Measurements from ENCODE around the gene SCGN. TPM values are rescaled to one million over a fixed set of nuclear protein-coding genes. Genes with fewer than 3 reads are reported as not detected.
"Not testable (repeated sequence)": the region's sequence is repeated elsewhere in the genome, so short reads cannot be mapped to it uniquely, and the experiment has no call there.

The SCGN gene
- total RNA-seq, 1 experiment from 2014 or later = not detected

DNA sequence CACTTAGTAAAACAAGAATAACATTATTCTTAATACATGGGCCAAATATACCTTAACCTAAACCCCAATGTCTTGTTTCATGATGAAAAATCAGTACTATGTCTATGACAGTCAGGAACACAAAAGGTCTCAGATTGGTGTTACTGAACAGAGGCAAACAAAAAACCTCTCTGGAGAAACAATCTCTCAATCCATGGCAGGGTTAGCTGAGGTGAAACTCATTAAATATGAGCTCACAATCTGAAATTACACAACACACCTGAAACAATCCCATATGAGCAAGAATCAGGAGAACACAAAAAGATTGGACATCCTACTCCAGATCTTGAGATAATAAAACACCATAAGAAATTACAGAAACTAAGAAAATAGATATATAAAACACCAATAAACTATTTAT lies 96.0 kb downstream of the SCGN start:
- in situ Hi-C loops (cut with HindIII; ENCODE audit: low pct_unique_long_range_greater_than_20kb, low sequenced_read_pairs) = no loop called here

DNA sequence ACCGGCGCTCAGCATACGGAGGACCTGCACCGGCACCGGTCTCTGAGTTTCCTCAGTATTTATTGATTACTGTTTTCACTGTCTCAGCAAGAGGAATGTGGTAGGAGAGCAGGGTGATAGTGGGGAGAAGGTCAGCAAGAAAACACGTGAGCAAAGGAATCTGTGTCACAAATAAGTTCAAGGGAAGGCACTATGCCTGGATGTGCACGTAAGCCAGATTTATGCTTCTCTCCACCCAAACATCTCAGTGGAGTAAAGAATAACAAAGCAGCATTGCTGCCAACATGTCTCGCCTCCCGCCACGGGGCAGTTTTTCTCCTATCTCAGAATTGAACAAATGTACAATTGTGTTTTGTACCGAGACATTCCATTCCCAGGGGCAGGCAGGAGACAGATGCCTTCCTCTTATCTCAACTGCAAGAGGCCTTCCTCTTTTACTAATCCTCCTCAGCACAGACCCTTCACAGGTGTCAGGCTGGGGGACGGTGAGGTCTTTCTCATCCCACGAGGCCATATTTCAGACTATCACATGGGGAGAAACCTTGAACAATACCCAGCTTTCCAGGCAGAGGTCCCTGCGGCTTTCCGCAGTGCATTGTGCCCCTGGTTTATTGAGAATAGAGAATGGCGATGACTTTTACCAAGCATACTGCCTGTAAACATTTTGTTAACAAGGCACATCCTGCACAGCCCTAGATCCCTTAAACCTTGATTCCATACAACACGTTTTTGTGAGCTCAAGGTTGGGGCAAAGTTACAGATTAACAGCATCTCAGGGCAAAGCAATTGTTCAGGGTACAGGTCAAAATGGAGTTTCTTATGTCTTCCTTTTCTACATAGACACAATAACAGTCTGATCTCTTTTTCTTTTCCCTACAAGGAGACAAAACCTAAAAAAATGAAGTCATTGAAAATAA lies 96.8 kb downstream of the SCGN start:
- DNase-seq (ENCODE audit: low read depth); in situ Hi-C loops (cut with HindIII; ENCODE audit: low pct_unique_long_range_greater_than_20kb, low sequenced_read_pairs): not testable (repeated sequence)

More for the DNA sequence above, 96.0 kb downstream of the SCGN start:
- DNase-seq (ENCODE audit: low read depth) = no peak

DNA sequence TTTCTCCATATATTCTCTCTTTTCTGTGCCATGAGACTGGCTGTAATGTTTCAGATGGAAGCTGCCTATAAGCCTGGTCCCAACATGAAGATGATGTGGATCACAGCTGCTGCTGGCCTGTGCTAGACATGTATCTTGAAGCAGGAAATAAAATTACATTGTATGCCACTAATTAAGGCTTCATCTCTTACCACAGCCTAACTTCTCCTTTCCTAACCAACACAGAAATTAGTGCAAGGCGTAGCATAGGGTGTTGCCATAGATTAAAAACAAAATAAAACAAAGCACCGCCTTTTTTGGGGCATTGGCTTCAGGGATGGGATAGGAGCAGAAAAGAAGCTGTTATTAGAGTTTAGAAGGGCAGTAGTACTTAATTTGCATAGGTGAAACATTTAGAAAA lies 97.8 kb downstream of the SCGN start:
- in situ Hi-C loops (cut with HindIII; ENCODE audit: low pct_unique_long_range_greater_than_20kb, low sequenced_read_pairs) = no loop called here
- DNase-seq (ENCODE audit: low read depth) = no peak

DNA sequence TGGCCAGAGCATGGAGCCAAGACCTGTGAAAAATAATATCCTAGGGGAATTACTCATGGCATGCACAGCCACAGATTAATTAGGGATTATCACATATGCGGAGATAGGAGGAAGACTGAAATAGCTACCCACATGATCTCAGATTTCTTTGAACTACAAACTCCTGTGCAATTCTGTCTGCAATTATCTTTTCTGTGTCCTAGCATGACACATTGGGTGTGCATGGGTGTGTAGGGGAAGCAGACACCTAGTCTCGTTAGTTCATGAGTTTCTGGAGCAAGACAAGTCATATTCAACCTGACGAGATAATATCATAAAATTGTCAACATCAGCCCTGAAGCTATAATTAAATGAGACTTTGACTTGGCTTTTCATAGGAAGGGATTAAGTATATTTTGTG lies 98.9 kb downstream of the SCGN start:
- in situ Hi-C loops (cut with HindIII; ENCODE audit: low pct_unique_long_range_greater_than_20kb, low sequenced_read_pairs) = no loop called here

More for the DNA sequence above, 98.9 kb downstream of the SCGN start:
- DNase-seq (ENCODE audit: low read depth) = no peak

Other genes with a start within 250 kb of the SCGN start
- gene SLC17A4, start 102.5 kb downstream of the SCGN start, total RNA-seq (2014; rRNA removed; shearing (Covaris generic); ENCODE audit: low replicate concordance) = not detected in 2 replicates
- gene SLC17A1, start 179.8 kb downstream of the SCGN start, total RNA-seq (2014; rRNA removed; shearing (Covaris generic); ENCODE audit: low replicate concordance) = 0.24 and 0.64 TPM in 2 replicates
- 1.5 and 29.5 TPM in 2 replicates for gene SLC17A3, start 222.0 kb downstream of the SCGN start, total RNA-seq (2014; rRNA removed; shearing (Covaris generic); ENCODE audit: low replicate concordance)